ENCODE results near the gene TDP1.
A peak's percentile ranks its signal among the peaks of the same experiment; 100 is the strongest.

Gene TDP1

DNA sequence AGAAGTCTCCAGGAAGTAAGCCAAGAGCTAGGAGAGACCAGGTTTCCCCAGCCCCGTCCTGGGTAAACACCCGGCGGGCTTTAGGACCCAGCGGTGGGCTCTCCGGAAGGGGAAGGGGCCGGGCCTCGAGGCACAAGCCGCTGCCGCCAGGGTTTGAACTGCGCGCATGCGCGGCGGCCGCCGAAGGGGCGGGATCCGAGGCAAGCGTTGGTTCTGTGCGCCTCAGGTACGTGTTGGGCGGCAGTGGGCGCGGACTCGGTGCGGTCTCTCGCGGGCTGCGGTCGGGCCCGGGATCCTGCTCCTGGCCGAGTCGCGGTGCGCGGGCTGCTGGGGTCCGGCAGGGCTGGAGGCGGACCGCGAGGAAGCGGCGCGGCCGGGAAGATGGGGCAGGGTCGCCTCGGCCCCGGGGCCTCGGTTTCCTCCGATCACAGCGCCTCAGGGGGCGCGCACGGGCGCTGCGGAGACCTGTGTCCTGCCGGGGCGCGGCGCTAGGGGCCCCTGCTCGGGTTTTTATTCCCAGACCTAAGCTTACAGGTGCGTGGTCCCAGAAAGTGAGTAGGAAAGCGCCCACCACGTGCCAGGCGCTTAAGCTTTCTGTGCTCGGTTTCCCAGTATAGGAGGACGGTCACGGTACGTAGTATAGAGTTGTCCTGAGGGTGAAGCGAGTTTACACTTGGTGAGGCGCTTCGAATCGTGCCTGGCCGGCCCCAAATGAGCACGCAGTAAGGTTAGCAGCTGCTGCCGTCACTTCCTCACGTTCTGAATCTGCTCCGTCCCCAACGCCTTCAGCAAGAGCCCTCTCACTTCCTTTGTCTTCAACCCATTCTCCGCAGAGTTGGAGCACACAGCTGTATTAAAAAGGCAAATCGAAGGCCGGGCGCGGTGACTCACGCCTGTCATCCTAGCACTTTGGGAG is at the start of gene TDP1:
Gene TDP1 (plus strand): TSS at position 183 of the 916 bp plus-strand sequence. CDS start 7,188 bp downstream, outside the sequence.
- DNase-seq, result peak; percentile 97

DNA sequence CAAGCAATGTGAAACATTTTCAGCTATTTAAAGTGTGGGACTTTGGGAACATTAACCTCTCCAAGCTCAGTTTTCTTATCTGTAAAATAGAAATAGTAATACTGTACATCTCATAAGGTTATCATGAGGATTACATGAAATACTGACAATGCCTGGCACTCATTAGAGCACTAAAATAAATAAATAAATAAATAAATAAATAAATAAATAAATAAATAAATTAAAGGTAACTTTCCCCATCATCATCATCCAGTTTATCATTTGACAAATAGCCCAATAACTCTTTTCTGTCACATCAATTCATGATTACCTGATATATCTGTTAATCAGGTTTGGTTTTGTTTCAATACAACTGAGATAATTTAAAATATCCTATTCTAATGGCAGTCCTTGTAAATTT is 49.7 kb upstream of the TDP1 start:
- DNase-seq, result no peak

GRCh38 chr14:89907655-89908054 is 48.1 kb upstream of the TDP1 start:
- DNase-seq, result no peak

- DNase-seq, result no peak
Measured at GRCh38 chr14:89908712-89909450, 46.8 kb upstream of the TDP1 start.

GRCh38 chr14:89909586-89909985 is 46.1 kb upstream of the TDP1 start:
- DNase-seq, result no peak

DNA sequence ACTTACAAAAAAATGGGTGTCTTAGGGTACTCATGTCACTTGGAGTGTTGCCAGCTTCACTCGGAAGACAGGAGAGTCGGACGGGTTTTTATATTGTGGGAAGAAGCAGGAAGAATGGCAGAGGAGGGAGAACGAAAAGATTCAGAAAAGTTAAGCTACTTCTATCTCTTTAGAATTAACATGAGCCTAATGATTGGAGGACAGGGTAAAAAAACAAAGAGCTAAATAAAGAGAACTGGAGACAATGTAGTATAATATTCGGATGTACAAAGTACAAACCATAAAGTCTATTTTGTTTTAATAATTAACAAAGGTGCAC is 45.1 kb upstream of the TDP1 start:
- DNase-seq, result no peak

DNA sequence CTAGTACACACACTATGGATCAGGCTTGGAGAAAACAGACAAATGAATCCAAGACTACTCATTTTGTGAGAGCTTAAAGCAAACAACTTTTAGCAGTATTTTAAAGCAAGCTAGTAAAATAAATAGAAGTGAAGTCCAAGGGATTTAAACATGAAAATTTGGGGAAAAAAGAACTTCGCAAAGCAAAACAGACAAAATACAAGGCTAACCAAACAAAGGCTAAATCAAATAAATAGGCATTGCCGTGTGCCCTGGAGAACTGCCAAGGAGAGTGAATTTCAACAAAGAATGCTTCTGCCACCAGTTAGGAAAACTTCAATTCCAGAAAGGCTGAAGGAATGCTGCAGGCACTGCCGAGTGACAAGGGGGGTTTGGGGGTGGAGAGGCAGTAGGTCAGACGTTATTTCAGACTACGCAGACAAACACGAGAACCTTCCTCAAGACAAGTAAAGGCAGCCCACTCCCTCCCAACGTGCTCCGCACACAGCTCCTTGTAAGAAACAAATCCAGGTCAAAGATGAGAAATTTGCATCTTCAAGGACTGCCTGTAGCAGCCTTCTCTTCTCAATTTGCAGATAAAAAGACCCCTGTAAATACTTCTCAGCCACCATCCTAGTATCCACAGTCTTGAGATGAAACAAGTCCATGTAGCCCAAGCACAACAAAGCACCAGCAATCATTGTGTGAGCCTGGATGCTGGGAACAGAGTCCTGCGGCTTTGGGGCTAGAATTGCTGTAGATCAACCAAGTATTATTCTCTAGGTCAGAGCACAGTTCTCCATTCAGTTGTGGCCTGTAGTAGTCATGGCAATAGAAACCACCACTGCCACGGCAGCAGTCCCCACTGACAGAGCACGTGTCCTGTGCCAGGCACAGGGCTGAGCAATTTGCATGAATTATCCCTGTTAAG is 44.5 kb upstream of the TDP1 start:
- peak in 1 of 2 donors; percentile 22 for DNase-seq

GRCh38 chr14:89912221-89912620 is 43.5 kb upstream of the TDP1 start:
- no peak for DNase-seq

DNA sequence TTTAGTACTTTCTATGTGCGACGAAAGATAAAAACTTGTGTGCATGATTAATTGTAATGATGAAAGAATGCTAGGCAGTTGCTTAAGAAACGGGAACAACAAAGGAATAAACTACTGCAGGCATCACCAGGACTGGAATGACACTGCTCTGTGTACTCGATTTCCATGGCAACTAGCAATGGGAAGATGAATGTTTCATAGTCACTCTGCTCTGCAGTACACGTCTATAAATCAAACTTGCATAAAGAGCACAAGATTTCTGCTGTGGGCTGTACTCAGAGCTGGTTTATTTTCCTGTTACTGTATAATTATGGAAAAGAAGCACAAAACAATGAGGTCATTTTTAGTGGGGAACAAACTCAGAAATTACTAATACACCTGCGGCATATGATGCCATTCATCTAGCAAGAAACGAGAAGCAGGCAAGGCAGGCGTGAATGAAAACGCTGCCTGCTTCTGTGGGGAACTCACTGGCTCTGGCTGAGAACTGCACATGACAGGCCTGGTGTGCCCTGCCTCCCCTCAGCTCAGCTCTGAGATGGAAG is 43.0 kb upstream of the TDP1 start:
- peak in 1 of 2 donors; percentile 59 for DNase-seq

- DNase-seq, result peak; percentile 50 to 68
Measured at GRCh38 chr14:89915114-89915878, 40.4 kb upstream of the TDP1 start.

GRCh38 chr14:89918721-89919120 is 37.0 kb upstream of the TDP1 start:
- no peak for DNase-seq

- no peak for DNase-seq
Measured at GRCh38 chr14:89920056-89920455, 35.7 kb upstream of the TDP1 start.

- DNase-seq, result no peak
Measured at GRCh38 chr14:89921346-89921745, 34.4 kb upstream of the TDP1 start.

- DNase-seq, result no peak
Measured at GRCh38 chr14:89922031-89922907, 33.5 kb upstream of the TDP1 start.

DNA sequence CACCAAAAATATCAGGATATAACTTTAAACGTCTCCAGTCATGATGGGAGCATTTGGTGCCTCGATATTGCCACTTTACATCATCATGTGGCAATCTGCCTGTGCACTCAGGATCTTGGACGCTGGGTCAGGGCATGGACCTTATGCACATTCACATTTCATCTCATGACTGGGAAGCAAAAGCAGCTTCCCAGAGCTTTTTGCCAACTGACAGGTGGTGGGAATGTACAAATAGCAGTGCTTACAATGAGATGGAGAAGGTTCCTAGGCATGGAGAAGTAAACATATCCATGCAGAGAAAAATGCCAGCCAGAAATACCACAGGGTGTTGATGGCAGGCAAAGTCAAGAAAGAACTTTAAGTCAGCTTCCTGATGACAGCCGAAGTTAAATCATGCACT is 31.5 kb upstream of the TDP1 start:
- DNase-seq, result no peak

- DNase-seq, result no peak
Measured at GRCh38 chr14:89926694-89927093, 29.0 kb upstream of the TDP1 start.

GRCh38 chr14:89927186-89927865 is 28.4 kb upstream of the TDP1 start:
- DNase-seq, result no peak

- no peak for DNase-seq
Measured at GRCh38 chr14:89933002-89933401, 22.7 kb upstream of the TDP1 start.

- no peak for DNase-seq
Measured at GRCh38 chr14:89936654-89937185, 19.0 kb upstream of the TDP1 start.

DNA sequence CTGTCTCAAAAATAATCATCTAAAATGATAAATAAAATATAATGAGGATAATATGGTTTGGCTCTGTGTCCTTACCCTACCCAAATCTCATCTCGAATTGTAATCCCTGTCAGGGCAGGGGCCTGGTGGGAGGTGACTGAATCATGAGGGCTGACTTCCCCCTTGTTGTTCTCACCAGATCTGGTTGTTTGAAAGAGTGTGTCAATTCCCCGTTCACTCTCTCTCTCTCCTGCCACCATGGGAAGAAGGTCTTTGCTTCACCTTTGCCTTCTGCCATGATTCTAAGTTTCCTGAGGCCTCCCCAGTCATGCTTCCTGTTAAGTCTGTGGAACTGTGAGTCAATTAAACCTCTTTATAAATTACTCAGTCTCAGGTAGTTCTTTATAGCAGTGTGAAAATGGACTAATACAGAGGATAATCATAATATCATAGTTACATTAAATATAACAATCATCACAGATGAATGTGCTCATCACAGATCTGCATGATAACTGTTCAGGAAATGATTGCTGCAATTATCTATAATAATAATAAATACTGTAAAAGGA is 13.8 kb upstream of the TDP1 start:
- DNase-seq, result no peak

Measured in CD4-positive, alpha-beta T cell treated with Interleukin-1 beta for 1 hour (primary cell).